ENCODE results near the gene ANKRD33B. TPM values are rescaled to one million over a fixed set of nuclear protein-coding genes. Genes with fewer than 3 reads are reported as not detected.

The ANKRD33B gene
- total RNA-seq, 1 experiment from 2014 or later = 6.9 TPM

DNA sequence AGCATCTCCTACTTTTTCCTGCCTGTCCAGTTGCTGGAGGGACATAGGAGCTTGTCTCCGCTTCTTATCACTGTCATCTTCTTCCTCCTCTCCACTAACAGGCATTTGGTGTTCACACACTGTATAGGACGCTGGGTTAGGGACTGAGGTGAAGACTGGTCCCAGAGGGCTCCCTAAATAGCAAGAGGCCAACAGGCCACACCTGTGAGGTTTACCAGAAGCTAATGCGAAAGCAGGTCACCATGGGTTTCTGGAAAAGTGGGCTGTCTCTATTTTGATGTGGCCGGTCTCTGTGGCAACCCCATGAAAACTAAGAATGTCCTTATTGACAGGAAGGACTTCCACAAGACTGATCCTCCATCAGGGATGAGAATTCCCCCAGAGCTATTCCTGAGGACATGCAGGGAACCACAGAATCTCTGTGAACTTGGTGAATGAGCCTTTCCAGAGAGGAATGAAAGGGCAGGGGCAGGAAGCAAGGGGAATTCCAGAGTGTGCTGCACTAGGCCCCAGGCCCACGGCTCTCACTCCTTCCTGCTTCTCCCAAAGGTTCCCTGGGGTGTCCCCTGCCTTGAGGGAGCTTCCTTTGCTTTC lies 135.5 kb downstream of the ANKRD33B start:
- Histone ChIP-seq H3K23me2 (ENCODE audit: insufficient read length, low read depth, low read length, poor library complexity, severe bottlenecking) (no peaks in the 10 kb centered on the region), H3T11ph (ENCODE audit: low read length) (no peak overlapping the region), H3K9me3 (ENCODE audit: control insufficient read depth, low read depth, low read length) (no peaks in the 10 kb centered on the region), H3K27me3 (ENCODE audit: insufficient read depth, low read length) (no peaks in the 10 kb centered on the region), H3K27ac (ENCODE audit: insufficient read length, low read depth, low read length) (no peak overlapping the region), H2BK20ac (ENCODE audit: low read depth, low read length, poor library complexity, severe bottlenecking) (no peak overlapping the region), H2BK12ac (ENCODE audit: insufficient read length, low read depth, low read length) (no peak overlapping the region), H4K8ac (replicated peaks; ENCODE audit: insufficient read length, low read depth, low read length) (no peak overlapping the region), H3K56ac (ENCODE audit: insufficient read length, low read depth, low read length) (no peak overlapping the region), H2AK5ac (ENCODE audit: insufficient read length, low read length) (no peak overlapping the region), H2BK15ac (ENCODE audit: low read depth, low read length) (no peak overlapping the region), H3K23ac (ENCODE audit: insufficient read length, low read depth, low read length) (no peak overlapping the region), H3K79me1 (ENCODE audit: insufficient read depth, low read depth, low read length, poor library complexity, severe bottlenecking) (no peaks in the 10 kb centered on the region), H2BK120ac (ENCODE audit: low read depth, low read length, poor library complexity, severe bottlenecking) (no peak overlapping the region), H4K20me1 (ENCODE audit: control insufficient read depth, insufficient read depth, insufficient read length) (no peaks in the 10 kb centered on the region), H3K4me2 (ENCODE audit: insufficient read depth, insufficient read length, low read length) (no peak overlapping the region), H4K91ac (ENCODE audit: insufficient read length, low read depth, low read length) (no peak overlapping the region), H2AFZ (ENCODE audit: low read length) (no peak overlapping the region), H2BK5ac (ENCODE audit: insufficient read length, low read length) (no peak overlapping the region), H3K14ac (ENCODE audit: insufficient read depth, low read length) (no peak overlapping the region), H3K9ac (ENCODE audit: extremely low read depth, insufficient read length, low read length) (no peak overlapping the region), H3K18ac (ENCODE audit: insufficient read length, low read depth, low read length) (no peak overlapping the region), H4K5ac (ENCODE audit: insufficient read length, low read depth, low read length) (no peak overlapping the region), H3K4ac (ENCODE audit: low read depth, low read length) (no peak overlapping the region), H3K4me1 (ENCODE audit: insufficient read depth, low read length) (peaks cover 13% of the 10 kb centered on the region), H3K79me2 (ENCODE audit: insufficient read depth, low read length) (no peaks in the 10 kb centered on the region)
- no peak for DNase-seq
- TF ChIP-seq, protein P1, sequence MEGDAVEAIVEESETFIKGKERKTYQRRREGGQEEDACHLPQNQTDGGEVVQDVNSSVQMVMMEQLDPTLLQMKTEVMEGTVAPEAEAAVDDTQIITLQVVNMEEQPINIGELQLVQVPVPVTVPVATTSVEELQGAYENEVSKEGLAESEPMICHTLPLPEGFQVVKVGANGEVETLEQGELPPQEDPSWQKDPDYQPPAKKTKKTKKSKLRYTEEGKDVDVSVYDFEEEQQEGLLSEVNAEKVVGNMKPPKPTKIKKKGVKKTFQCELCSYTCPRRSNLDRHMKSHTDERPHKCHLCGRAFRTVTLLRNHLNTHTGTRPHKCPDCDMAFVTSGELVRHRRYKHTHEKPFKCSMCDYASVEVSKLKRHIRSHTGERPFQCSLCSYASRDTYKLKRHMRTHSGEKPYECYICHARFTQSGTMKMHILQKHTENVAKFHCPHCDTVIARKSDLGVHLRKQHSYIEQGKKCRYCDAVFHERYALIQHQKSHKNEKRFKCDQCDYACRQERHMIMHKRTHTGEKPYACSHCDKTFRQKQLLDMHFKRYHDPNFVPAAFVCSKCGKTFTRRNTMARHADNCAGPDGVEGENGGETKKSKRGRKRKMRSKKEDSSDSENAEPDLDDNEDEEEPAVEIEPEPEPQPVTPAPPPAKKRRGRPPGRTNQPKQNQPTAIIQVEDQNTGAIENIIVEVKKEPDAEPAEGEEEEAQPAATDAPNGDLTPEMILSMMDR (conservative IDR thresholded peaks at IDR 0.05) = no peak
- H3K9me3 Mint-ChIP-seq = no peaks in the 10 kb centered on the region
- no peak overlapping the region for H3K27ac Mint-ChIP-seq
- H3K4me1 Mint-ChIP-seq = peaks cover 23 to 27% of the 10 kb centered on the region in 2 experiments
- WGBS (ENCODE audit: extremely low coverage, insufficient read length, low lambda C conversion rate) = no CpG with 5 or more reads among the region's 5 CpGs
- no peaks in the 10 kb centered on the region for H3K27me3 Mint-ChIP-seq (ENCODE audit: low read depth)
- no peak overlapping the region for H3K4me3 Mint-ChIP-seq
- no peaks in the 10 kb centered on the region for H3K36me3 Mint-ChIP-seq (ENCODE audit: insufficient read depth in 1 of 3, low read depth in 3 of 3)
